ENCODE measurements around the gene PLA2G7.
A peak's percentile ranks its signal among the peaks of the same experiment; 100 is the strongest.
"Not testable (repeated sequence)": the region's sequence is repeated elsewhere in the genome, so short reads cannot be mapped to it uniquely, and the experiment has no call there.

The PLA2G7 gene

DNA sequence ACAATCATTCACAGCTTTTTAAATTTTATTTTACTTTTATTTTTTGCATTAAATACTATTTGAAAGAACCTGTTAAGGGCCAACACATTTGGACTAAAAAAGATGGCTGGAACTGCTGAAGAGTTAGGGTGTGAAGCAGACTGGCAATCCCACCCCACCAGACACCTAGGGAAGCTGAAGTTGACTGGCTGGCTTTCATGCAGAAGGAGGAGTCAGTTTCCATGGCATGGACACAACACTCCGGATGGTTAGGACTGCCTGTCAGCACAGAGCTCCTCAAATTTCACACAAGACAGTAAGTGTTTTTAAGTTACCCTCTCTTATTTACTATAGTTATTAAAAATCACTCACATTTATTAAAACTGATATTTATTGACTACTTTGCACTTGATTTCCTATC lies 11.5 kb upstream of the PLA2G7 start, which contains the start of gene ANKRD66:
TSS of gene ANKRD66 (plus strand) at position 238 of the 400 bp plus-strand sequence. CDS start 5,016 bp downstream, outside the sequence.
- no peak for DNase-seq

- no peak for DNase-seq
These were observed 10.8 kb upstream of the PLA2G7 start for GRCh38 chr6:46745973-46746372.

GRCh38 chr6:46744159-46744725 lies 9.1 kb upstream of the PLA2G7 start:
- not testable (repeated sequence) for DNase-seq

- DNase-seq = no peak
These were observed 8.4 kb upstream of the PLA2G7 start for GRCh38 chr6:46743425-46744158.

DNA sequence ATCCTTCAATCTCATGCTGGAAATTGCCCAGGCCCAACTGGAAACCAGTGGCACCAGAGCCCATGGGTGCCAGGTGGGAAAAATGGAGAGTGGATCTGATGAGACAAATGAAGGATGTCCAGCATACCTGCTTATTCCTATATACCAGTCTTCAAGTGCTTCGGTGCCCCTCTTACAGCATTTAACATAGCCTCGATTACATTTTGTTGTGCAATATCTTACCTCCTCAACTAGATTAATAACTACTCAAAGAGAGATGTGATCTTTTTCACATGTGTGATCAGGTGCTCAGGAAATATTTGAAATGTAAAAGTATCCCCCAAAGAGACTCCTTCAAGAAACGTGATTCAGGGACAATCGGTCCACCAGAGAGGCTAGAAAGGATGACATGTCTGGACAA lies 6.7 kb upstream of the PLA2G7 start:
- no peak for DNase-seq

GRCh38 chr6:46741482-46741881 lies 6.3 kb upstream of the PLA2G7 start:
- DNase-seq = no peak

DNA sequence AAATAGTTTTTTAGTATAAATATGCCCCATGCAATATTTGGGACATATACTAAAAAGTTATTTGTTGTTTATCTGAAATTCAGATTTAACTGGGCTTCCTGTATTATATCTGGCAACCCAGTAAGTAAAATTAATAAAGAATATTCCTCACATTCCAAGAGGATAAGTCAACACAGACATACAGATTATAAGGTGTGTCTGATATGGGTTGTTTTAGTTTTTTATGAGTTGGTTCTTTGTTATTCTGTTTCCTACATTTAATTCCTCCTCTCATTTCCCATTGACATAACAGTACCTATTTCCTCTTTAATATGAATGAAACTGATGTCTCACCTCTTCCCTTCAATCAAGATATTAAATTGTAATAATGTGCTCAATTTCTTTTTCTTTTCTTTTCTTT lies 1.7 kb upstream of the PLA2G7 start:
- no peak for DNase-seq

- no peak for DNase-seq
These were observed 501 bp upstream of the PLA2G7 start for GRCh38 chr6:46735720-46736031.

DNA sequence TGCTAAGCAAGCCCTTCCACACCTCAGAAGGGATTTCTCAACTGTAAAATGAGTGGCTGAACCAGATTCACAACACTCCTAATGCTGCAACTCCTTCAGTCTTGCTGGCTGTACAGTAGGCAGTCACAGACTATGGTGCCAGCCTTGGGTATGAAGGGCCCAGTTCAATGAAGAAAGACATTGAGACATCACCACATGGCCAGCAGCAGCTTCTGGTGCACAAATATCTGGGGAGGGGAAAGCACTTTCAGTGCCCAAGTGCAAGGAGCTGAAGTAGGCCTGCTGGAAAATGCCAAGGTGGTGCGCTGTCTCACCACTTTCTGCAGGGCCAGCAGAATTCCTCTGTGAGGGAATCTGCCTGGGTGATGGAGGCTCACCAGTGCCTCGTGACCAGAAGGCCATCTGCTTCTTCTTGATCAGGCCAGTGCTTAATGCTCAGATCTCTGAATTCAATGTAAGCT lies 1.8 kb downstream of the PLA2G7 start:
- no peak for DNase-seq

DNA sequence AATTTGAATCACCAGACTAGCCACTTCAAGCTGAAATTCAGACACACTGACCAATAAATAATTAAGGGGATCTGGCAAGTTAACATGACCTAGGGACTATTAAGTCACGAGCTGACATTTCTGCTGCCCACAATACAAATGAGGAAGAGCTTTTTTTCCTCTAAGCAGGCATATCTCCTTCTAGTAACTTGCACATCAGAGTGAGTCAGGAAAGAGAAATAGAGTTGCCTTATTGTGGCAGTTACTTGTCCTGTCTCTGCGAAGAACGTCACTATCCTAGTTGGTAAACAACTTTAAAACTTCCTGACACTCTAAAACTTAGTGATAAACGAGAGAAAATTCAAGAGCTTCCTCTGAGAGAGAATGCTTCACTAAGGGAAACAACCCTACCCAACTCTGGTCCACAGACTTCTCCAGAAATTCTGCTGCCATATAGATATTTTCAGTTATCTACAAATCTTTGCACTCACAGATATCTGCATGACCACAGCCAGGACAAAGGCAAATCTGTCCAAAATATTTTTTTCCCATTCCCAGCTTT lies 4.2 kb downstream of the PLA2G7 start:
- no peak for DNase-seq

DNA sequence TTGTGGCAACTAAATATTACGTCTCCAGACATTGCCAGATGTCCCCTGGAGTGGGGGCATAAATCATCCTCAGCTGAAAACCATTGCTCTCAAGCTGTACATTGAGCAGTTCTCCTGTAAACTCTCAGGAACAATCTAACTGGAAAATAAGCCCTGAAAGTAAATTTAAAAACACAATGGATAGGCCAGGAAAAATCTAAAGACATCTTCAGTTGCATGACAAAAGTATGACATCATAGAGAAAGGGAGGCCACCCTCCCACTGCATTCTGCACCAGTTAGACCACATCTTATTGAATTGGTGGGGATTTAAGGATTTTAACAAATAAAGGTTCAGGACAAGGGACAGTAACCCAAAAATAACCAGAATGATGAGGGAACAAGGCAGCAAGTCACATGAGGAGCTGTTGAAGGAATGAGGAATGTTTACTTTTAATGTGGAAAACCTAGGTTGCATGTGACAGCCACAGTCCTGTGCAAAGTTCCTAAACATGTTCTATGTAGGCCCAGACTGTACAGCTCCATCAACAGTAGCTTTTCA lies 5.3 kb downstream of the PLA2G7 start:
- no peak for DNase-seq

- no peak for DNase-seq
These were observed 14.8 kb downstream of the PLA2G7 start for GRCh38 chr6:46720401-46720800.

DNA sequence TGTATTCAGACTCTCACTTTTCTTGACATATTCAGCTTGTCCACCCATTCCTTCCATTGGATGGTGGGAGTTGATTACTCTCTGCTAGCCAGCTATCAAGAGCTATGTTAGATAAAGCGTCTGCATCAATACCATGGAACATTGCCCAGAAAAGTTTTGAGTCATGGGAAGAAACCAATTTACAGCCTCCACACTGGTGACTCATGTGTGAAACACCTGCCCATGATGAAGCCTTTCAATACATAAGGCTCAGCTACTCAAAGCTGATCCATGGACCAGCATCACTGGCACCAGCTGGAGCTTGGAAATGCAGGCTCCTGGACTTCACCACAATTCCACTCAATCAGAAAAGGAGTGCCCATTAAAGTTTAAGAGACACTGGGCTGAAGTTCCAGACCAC lies 16.1 kb downstream of the PLA2G7 start:
- DNase-seq = no peak

GRCh38 chr6:46715141-46715540 lies 20.0 kb downstream of the PLA2G7 start:
- no peak for DNase-seq

- no peak for DNase-seq
These were observed 23.7 kb downstream of the PLA2G7 start for GRCh38 chr6:46711491-46711890.

GRCh38 chr6:46706464-46706863 lies 28.7 kb downstream of the PLA2G7 start:
- peak; percentile 7 for DNase-seq

GRCh38 chr6:46704562-46704961 lies 30.6 kb downstream of the PLA2G7 start:
- peak; percentile 4 for DNase-seq

DNA sequence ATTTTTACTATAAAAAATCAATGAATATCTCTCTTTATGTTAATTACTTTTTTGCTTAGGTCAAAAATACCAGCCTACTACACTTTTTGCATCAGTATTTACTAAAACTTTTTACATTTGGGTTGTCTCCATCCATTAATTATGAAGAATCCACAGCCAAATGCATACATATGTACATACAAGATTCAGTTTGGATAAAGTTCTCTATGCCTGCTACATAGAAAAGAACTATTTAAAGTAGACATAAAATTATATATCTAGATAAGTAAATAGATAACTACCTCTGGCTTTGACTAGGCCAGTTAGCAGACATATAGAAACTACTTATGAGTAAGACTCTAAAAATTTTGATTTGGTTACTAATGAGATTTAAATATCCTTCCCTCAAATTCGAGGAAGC lies 35.2 kb downstream of the PLA2G7 start:
- DNase-seq = no peak

- DNase-seq = no peak
These were observed 44.2 kb downstream of the PLA2G7 start for GRCh38 chr6:46690911-46691451.

DNA sequence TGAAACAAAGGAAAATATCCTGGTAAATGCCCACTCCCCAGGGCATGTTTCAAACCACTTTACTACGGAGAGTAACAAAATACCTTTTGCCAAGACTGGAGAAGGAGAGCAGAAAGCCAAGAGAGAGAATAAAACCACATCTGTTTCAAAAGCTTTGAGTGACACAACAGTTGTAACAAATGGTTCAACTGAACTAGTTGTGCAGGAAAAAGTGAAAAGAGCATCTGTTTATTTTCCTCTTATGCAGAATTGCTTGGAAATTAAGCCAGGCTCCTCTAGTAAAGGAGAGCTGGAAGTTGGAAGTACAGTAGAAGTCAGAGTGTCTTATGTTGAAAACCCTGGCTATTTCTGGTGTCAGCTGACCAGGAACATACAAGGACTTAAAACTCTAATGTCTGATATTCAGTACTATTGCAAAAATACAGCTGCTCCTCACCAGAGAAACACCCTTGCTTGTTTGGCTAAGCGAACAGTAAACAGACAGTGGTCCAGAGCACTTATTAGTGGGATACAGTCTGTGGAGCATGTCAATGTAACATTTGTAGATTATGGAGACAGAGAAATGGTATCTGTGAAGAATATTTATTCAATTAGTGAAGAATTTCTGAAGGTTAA lies 44.9 kb downstream of the PLA2G7 start:
- no peak for DNase-seq

- no peak for DNase-seq
These were observed 45.5 kb downstream of the PLA2G7 start for GRCh38 chr6:46689657-46690056.

DNA sequence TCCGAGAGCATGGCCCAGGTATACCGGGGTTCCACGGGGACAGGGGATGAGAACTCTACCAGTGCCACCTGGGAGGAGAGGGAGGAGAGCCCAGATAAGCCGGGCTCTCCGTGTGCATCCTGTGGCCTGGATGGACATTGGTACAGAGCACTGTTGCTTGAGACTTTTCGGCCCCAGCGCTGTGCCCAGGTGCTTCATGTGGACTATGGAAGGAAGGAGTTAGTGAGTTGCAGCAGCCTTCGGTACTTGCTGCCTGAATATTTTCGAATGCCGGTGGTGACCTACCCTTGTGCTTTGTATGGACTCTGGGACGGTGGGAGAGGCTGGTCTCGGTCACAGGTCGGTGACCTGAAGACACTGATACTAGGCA lies 46.2 kb downstream of the PLA2G7 start:
- no peak for DNase-seq

DNA sequence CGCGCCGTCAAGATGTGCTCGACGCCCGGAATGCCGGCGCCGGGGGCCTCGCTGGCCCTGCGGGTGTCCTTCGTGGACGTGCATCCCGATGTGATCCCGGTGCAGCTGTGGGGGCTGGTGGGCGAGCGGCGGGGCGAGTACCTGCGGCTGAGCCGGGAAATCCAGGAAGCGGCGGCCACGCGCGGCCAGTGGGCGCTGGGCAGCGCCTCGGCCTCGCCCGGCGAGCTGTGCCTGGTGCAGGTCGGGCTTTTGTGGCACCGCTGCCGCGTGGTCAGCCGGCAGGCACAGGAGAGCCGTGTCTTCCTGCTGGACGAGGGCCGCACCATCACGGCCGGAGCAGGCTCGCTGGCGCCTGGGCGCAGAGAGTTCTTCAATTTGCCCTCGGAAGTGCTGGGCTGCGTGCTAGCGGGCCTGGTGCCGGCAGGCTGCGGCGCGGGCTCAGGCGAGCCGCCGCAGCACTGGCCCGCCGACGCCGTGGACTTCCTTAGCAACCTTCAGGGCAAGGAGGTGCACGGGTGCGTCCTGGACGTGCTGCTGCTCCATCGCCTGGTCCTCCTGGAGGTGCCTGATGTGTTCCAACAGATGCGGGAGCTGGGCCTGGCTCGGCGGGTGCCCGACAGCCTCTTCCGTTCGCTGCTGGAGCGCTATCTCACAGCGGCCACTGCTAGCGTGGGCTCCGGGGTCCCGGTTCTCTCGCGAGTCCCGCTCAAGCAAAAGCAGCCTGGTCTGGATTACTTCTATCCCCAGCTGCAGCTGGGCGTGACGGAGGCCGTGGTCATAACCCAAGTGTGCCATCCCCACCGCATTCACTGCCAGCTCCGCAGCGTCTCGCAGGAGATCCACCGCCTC lies 46.8 kb downstream of the PLA2G7 start:
- no peak for DNase-seq
